LHCN-M2 (cell line): ENCODE data around the gene RNF187. TPM values are rescaled to one million over a fixed set of nuclear protein-coding genes. Genes with fewer than 3 reads are reported as not detected.

Source experiments
- DNase-seq: peaks from one replicate; pipeline ENCODE4 v3.0.0-alpha.2; 2012; ENCODE audit warnings: low read depth
- polyA plus RNA-seq: library from polyadenylated mRNA; unstranded; fragments of >200 nt; gene quantifications from one replicate; pipeline ENCODE4 v1.2.1, GENCODE V29; 2012; ENCODE audit warnings: missing spikeins
- total RNA-seq: library from RNA; depleted of rRNA; stranded (reverse); fragments of >200 nt; gene quantifications from 2 replicates; pipeline ENCODE4 v1.2.3, GENCODE V29; 2014; rRNA removed

Gene RNF187
- total RNA-seq: 82.1 and 96.6 TPM in 2 replicates
- 132 TPM for polyA plus RNA-seq

- peak; percentile 25 for DNase-seq
Measured at GRCh38 chr1:228487336-228488124, at the start of gene RNF187. Gene RNF187, plus strand, starts transcription at chr1:228487382.

GRCh38 chr1:228437424-228437962 is 49.7 kb upstream of the RNF187 start:
- DNase-seq: no peak

- no peak for DNase-seq
Measured at GRCh38 chr1:228438266-228438665, 48.9 kb upstream of the RNF187 start.

GRCh38 chr1:228440761-228441500 is 46.3 kb upstream of the RNF187 start:
- no peak for DNase-seq

- DNase-seq: no peak
Measured at GRCh38 chr1:228443395-228443794, 43.8 kb upstream of the RNF187 start.

- DNase-seq: no peak
Measured at GRCh38 chr1:228445490-228445842, 41.7 kb upstream of the RNF187 start.

- peak; percentile 17 for DNase-seq
Measured at GRCh38 chr1:228445843-228446650, 41.1 kb upstream of the RNF187 start.

GRCh38 chr1:228446852-228447251 is 40.3 kb upstream of the RNF187 start:
- DNase-seq: no peak

GRCh38 chr1:228448372-228448771 is 38.8 kb upstream of the RNF187 start:
- no peak for DNase-seq

- DNase-seq: no peak
Measured at GRCh38 chr1:228450200-228450599, 37.0 kb upstream of the RNF187 start.

- DNase-seq: peak; percentile 64
Measured at GRCh38 chr1:228452194-228453021, 34.8 kb upstream of the RNF187 start.

GRCh38 chr1:228453022-228453560 is 34.1 kb upstream of the RNF187 start:
- DNase-seq: no peak

- DNase-seq: no peak
Measured at GRCh38 chr1:228453614-228454013, 33.6 kb upstream of the RNF187 start.

GRCh38 chr1:228454238-228454637 is 32.9 kb upstream of the RNF187 start:
- no peak for DNase-seq

- no peak for DNase-seq
Measured at GRCh38 chr1:228455715-228456114, 31.5 kb upstream of the RNF187 start.

- no peak for DNase-seq
Measured at GRCh38 chr1:228456252-228457016, 30.7 kb upstream of the RNF187 start.

GRCh38 chr1:228457017-228457395 is 30.2 kb upstream of the RNF187 start:
- DNase-seq: no peak

- no peak for DNase-seq
Measured at GRCh38 chr1:228457396-228458176, 29.6 kb upstream of the RNF187 start.
